COLO829 (cell line): ENCODE data around the gene KLHL3.

Source experiments
- DNase-seq: peaks from one replicate; pipeline ENCODE4 v3.0.0; 2012; ENCODE audit warnings: low spot score

Gene KLHL3

DNA sequence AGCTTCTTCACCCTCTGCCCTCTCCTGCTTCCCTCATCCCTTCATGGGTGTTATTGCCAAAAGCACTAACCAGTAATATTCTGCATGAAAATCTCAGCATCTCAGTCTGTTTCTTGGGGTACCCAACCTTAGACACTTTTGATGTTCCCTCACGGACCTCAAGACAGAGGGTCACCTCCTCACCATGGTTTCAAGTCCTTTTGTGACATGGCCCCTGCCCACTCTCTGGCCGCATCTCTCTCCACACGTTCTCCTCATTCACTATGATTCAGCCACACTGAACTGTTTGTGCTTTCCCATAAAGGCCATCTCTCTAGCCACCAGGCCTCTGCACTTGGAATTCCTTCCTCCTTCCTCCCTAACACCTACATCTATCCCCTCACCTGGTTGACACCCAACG, 125.3 kb downstream of the KLHL3 start:
- DNase-seq, result no peak

DNA sequence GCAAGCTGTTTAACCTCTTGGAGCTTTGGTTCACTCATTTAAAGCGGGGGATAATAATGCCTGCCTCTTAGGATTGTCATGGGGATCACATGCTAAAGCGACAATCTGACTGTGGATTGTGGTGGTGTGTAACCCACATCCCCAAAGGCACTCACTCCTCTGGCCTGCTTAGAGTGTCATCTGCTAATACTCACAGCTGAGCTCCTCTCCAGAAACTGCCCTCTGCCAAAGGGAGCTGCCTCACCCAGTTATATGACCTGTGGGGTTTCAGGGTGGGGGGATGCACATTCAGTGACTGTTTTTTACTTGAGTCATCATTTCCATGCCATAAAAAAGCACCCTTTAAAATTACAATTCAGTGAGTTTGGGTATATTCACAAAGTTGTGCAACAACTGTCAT, 126.8 kb downstream of the KLHL3 start:
- DNase-seq, result no peak

DNA sequence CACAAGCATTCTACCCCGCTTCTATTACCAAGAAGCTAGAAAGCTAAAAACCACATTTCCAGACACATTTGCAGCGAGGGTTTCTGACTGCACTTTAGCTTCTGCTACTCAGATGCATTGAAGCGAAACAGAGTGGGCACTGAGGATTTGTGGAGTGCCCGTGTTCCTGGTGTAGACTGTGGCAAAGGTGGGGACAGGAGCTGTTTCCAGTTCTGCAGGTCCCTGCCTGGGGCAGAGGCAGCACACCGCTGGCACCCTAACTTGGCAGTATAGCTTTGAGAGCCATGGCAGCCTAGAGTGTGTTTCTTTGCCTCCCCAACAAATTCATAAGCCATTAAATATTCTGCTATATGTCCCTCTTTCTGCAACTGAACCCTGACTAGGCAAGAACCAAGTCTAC, 128.1 kb downstream of the KLHL3 start:
- DNase-seq, result no peak

DNA sequence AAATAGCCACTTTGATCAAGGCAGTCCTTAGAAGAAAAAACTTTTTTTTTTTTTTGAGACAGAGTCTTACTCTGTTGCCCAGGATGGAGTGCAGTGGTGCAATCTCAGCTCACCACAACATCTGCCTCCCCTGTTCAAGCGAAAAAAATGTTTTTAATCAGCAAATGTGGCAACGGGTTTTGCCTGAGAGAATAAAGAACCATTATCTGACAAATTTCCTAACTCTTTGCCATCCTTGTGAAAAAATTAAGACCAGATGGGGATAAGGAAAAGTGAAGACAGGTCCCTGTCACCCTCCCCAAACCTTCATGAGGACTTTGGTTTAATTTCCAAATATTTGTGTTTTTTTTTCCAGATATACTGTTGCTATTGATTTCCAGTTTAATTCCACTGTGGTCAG, 129.5 kb downstream of the KLHL3 start:
- DNase-seq, result no peak

- DNase-seq, result no peak
Measured at GRCh38 chr5:137605411-137605810, 130.5 kb downstream of the KLHL3 start.

DNA sequence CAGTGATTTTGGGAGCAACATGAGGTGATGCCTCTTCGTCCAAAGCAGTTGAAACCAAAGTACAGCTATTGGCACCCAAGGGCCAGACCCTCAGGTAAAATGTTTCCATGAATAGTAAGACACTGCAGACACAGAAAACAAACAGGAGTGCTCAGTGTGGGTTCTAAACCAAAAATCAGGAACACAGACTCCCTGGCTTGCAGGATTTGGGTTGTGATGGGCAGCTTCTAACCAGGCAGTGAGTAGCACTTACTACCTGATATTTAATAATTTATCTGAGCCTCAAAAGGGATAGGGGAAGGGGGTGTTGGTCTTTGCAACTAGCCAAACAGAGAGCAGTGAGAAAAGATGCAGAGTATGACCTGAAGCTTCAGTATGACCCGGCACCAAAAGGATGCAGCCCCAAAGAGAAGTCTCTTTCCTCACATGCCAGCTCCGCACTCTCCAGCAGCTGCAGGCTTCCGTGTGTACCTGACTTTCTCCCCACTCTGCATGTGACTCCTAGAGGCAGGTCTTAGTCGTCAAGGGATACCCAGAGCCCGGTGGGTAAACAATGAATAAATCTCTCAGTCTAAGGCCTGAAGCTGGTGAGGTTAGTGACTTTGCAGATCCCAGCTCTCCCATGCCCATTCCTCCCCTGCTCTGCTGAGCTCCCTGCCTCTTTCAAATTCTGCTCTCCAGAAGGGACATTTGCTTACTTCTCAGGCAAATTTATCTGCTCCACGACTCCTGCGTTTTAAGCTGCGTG, 131.4 kb downstream of the KLHL3 start:
- no peak for DNase-seq

GRCh38 chr5:137603891-137604290, 132.0 kb downstream of the KLHL3 start:
- DNase-seq, result no peak

DNA sequence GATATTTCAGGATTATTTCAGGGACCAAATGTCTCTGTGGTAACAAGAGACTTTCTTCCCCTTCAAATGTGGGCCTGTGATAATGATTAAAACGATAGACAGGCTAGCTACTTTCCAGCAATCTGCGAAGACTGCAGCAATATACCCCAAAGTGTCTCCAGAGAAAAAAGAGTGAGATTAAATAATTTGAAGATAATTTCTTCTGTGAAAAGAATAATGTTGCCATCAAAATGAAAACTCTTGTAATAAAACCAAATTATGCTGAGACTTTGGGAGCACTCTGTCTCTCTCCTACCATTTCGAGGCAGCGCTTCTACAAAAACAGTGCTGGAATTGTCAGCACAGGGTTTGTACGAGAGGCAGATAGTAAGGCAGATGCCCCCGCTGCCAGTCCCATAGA, 132.5 kb downstream of the KLHL3 start:
- no peak for DNase-seq

GRCh38 chr5:137602721-137603273, 133.1 kb downstream of the KLHL3 start:
- DNase-seq, result no peak

- DNase-seq, result no peak
Measured at GRCh38 chr5:137600721-137601360, 135.0 kb downstream of the KLHL3 start.

GRCh38 chr5:137599457-137599856, 136.4 kb downstream of the KLHL3 start:
- DNase-seq, result no peak

DNA sequence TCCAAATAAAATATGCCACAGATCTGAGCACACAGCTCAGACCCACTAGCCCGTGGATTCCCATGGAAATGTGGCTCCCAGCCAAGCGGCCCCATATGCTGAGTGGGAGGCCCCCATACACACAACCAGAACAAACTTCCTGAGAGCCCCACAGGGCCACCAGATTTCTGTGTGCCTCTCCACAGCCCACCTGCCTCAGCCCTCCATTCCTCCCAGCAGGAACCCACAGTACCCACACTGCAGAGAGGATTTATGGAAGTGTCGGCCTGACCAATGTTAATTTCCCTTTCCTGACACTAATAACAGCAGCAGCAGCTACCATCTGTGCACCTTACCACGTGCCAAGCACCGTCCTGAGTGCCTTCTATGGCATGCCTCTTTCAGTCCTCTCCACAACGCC, 137.5 kb downstream of the KLHL3 start:
- no peak for DNase-seq

DNA sequence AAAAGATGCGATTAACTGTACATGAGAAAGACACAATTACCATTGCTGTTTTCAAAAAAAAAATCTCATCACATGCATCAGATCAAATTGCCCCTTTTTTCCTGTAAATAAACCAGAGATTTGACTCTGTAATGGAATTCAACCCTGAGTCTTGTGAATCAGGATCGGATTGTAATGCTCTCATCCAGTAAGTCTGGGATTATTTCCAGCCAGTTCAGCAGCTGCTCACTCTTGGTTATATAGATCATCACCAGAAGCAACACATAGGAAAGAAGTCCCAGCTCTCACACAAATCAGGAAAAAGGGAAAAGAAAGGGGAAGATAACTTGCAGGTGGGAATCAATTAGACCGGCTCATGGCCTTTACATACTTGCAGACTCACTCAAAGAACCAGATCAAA, 138.9 kb downstream of the KLHL3 start:
- no peak for DNase-seq

GRCh38 chr5:137595396-137596079, 140.4 kb downstream of the KLHL3 start:
- DNase-seq, result no peak

DNA sequence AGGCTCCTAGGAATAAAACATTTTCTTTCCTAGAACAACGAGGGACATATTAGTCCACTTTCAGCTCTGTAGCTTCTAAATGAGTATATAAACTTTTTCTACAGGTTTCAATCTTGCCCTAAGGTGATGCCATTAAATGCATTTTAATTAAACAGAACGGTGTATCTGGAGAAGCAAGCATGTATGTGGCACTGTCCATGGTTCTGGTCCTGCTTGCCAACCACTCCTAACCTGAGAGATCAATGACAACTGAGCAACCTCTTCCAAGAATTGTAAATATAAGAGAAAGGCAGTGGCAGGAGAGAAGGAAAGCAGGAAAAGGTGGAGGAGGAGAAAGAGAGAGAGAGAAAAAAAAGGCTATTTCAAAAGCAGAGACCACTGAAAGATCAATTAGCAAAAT, 141.2 kb downstream of the KLHL3 start:
- DNase-seq, result no peak

DNA sequence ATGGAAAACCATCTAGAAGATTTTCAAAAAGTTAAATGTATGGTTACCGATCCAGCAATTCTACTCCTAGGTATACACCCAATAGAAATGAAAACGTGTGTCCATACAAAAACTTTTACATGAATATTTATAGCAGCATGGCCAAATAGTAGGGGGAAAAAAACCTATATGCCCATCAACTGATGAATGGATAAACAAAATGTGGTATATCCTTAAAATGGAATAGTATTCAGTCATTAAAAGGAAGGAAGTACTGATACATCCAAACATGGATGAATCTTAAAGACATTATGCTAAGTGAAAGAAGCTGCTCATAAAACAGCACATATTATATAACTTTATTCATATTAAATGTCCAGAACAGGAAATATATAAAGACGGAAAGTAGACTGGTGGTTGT, 143.6 kb downstream of the KLHL3 start:
- no peak for DNase-seq

- DNase-seq, result no peak
Measured at GRCh38 chr5:137589185-137589584, 146.7 kb downstream of the KLHL3 start.

GRCh38 chr5:137587919-137588318, 148.0 kb downstream of the KLHL3 start:
- DNase-seq, result no peak

- DNase-seq, result no peak
Measured at GRCh38 chr5:137584262-137584661, 151.6 kb downstream of the KLHL3 start.

DNA sequence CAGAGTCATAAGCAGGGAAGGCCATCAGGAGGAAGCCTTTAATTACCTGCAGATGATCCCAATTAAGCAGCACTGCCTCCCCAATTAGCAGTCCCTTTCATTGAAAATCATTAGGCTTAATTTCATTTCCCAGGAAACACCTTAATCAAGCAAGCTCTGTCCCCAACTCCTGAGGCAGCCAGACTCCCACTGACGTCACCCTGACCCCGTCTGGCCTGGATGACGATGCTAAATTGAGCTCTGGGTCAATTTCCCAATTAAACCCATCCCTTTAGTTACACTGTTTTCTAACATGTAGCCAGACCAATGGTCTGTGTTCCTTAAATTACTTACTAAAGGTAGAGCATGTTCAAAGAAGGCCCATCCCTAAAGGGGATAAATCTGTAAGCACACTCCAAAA, 152.8 kb downstream of the KLHL3 start:
- DNase-seq, result no peak

GRCh38 chr5:137582218-137582617, 153.7 kb downstream of the KLHL3 start:
- DNase-seq, result no peak

- no peak for DNase-seq
Measured at GRCh38 chr5:137581776-137582175, 154.1 kb downstream of the KLHL3 start.

DNA sequence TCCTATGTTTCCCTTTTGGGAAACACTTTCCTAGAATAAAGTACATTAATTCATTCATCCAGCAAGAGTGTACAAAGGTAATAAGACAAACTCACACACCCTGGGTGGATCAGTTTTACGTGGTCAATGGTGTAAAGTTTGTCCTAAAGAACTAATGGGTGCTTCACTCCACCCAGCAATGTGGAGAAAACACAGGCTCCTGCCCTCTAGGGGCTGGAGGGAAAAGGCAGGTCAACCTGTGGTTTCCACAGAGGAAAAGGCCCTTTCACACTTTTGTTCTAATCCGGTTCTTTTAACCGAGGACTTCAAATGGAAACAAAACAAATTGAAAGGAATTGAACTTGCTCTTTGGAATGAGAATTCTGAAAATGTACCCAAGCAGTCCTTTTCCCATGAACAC, 155.9 kb downstream of the KLHL3 start:
- no peak for DNase-seq
